Measurements from ENCODE around the gene CDH16.

The CDH16 gene

GRCh38 chr16:66911801-66912200 lies 6.9 kb downstream of the CDH16 start:
- DNase-seq (ENCODE audit: low read depth): no peak
- H3K4me3 ChIP-seq (ENCODE audit: control insufficient read depth, low read depth, low read length): no peak overlapping the region
- no peak for TF ChIP-seq CTCF (conservative IDR thresholded peaks at IDR 0.05; ENCODE audit: control insufficient read depth, insufficient read depth, low read depth, low read length)

GRCh38 chr16:66911112-66911511 lies 7.6 kb downstream of the CDH16 start:
- H3K4me3 ChIP-seq (ENCODE audit: control insufficient read depth, low read depth, low read length): no peak overlapping the region
- DNase-seq (ENCODE audit: low read depth): no peak
- TF ChIP-seq CTCF (conservative IDR thresholded peaks at IDR 0.05; ENCODE audit: control insufficient read depth, insufficient read depth, low read depth, low read length): no peak

GRCh38 chr16:66910175-66910940 lies 8.3 kb downstream of the CDH16 start:
- no peak overlapping the region for H3K4me3 ChIP-seq (ENCODE audit: control insufficient read depth, low read depth, low read length)
- TF ChIP-seq CTCF (conservative IDR thresholded peaks at IDR 0.05; ENCODE audit: control insufficient read depth, insufficient read depth, low read depth, low read length): no peak
- DNase-seq (ENCODE audit: low read depth): no peak

- no peak for DNase-seq (ENCODE audit: low read depth)
- no peak overlapping the region for H3K4me3 ChIP-seq (ENCODE audit: control insufficient read depth, low read depth, low read length)
- no peak for TF ChIP-seq CTCF (conservative IDR thresholded peaks at IDR 0.05; ENCODE audit: control insufficient read depth, insufficient read depth, low read depth, low read length)
Observed at GRCh38 chr16:66908762-66909559, 9.7 kb downstream of the CDH16 start.

- no peak for DNase-seq (ENCODE audit: low read depth)
- no peak overlapping the region for H3K4me3 ChIP-seq (ENCODE audit: control insufficient read depth, low read depth, low read length)
- TF ChIP-seq CTCF (conservative IDR thresholded peaks at IDR 0.05; ENCODE audit: control insufficient read depth, insufficient read depth, low read depth, low read length): no peak
Observed at GRCh38 chr16:66908116-66908515, 10.6 kb downstream of the CDH16 start.

- DNase-seq (ENCODE audit: low read depth): no peak
- no peak for TF ChIP-seq CTCF (conservative IDR thresholded peaks at IDR 0.05; ENCODE audit: control insufficient read depth, insufficient read depth, low read depth, low read length)
- no peak overlapping the region for H3K4me3 ChIP-seq (ENCODE audit: control insufficient read depth, low read depth, low read length)
Observed at GRCh38 chr16:66906916-66907836, 11.5 kb downstream of the CDH16 start.
